SK-N-SH treated with all-trans-retinoic acid at 6 μM for 48 hours (cell line): ENCODE results near the gene SDR42E1.

ENCODE experiments used
- ATAC-seq: fragments of 200-7000 bp; cut with Tn5 transposase; 3 replicates; pipeline ENCODE4 v1.9.1; 2020; ENCODE audit warnings: mild to moderate bottlenecking, moderate library complexity
- ARNTL ChIP-seq: fragments of 450-650 bp; formaldehyde crosslinking; IDR thresholded peaks from 2 replicates; pipeline ENCODE4 v1.5.0; 2020; ENCODE audit warnings: low read depth, mild to moderate bottlenecking, moderate library complexity, borderline replicate concordance
- BACH2 ChIP-seq: fragments of 250-450 bp; sonication (Bioruptor Pico); IDR thresholded peaks from 2 replicates; pipeline ENCODE4 v1.9.0; 2021; ENCODE audit warnings: mild to moderate bottlenecking, borderline replicate concordance
- CSDC2 ChIP-seq: fragments of 250-450 bp; sonication (Bioruptor Pico); IDR thresholded peaks from 2 replicates; pipeline ENCODE4 v1.5.0; 2020; ENCODE audit warnings: mild to moderate bottlenecking, moderate library complexity
- GLIS3 ChIP-seq: fragments of 250-450 bp; sonication (Bioruptor Pico); IDR thresholded peaks from 2 replicates; pipeline ENCODE4 v1.5.0; 2020; ENCODE audit warnings: mild to moderate bottlenecking, moderate library complexity
- ISL1 ChIP-seq: fragments of 250-450 bp; sonication (Bioruptor Pico); IDR thresholded peaks from 2 replicates; pipeline ENCODE4 v2.1.2; 2022; ENCODE audit warnings: mild to moderate bottlenecking, moderate library complexity
- OSR1 ChIP-seq: fragments of 250-450 bp; sonication (Bioruptor Pico); IDR thresholded peaks from 2 replicates; pipeline ENCODE4 v1.8.0; 2022; ENCODE audit warnings: moderate library complexity, mild to moderate bottlenecking, inconsistent platforms
- PPARA ChIP-seq: fragments of 250-450 bp; sonication (Bioruptor Pico); IDR thresholded peaks from 2 replicates; pipeline ENCODE4 v1.5.0; 2020; ENCODE audit warnings: mild to moderate bottlenecking, borderline replicate concordance
- RARB ChIP-seq: fragments of 250-450 bp; sonication (Bioruptor Pico); IDR thresholded peaks from 2 replicates; pipeline ENCODE4 v1.8.0; 2021; ENCODE audit warnings: mild to moderate bottlenecking, moderate library complexity
- SNAI2 ChIP-seq: fragments of 250-450 bp; sonication (Bioruptor Pico); IDR thresholded peaks from 2 replicates; pipeline ENCODE4 v1.5.0; 2020; ENCODE audit warnings: mild to moderate bottlenecking, moderate library complexity
- TCF4 ChIP-seq: fragments of 250-450 bp; sonication (Bioruptor Pico); IDR thresholded peaks from 2 replicates; pipeline ENCODE4 v1.8.0; 2021; ENCODE audit warnings: mild to moderate bottlenecking, moderate library complexity, borderline replicate concordance
- ZC3H10 ChIP-seq: fragments of 250-450 bp; sonication (Bioruptor Pico); IDR thresholded peaks from 2 replicates; pipeline ENCODE4 v1.5.1; 2021; ENCODE audit warnings: mild to moderate bottlenecking, moderate library complexity
- ZFP3 ChIP-seq: fragments of 250-450 bp; sonication (Bioruptor Pico); IDR thresholded peaks from 2 replicates; pipeline ENCODE4 v1.5.0; 2020; ENCODE audit warnings: mild to moderate bottlenecking, moderate library complexity
- ZFP30 ChIP-seq: fragments of 450-650 bp; formaldehyde crosslinking; IDR thresholded peaks from 2 replicates; pipeline ENCODE4 v1.5.0; 2022; ENCODE audit warnings: mild to moderate bottlenecking, moderate library complexity
- ZNF565 ChIP-seq: fragments of 450-650 bp; formaldehyde crosslinking; conservative IDR thresholded peaks from 2 replicates; pipeline ENCODE4 v1.5.0; 2020; ENCODE audit warnings: low read depth, mild to moderate bottlenecking, moderate library complexity
- ZNF70 ChIP-seq: fragments of 450-650 bp; formaldehyde crosslinking; IDR thresholded peaks from 2 replicates; pipeline ENCODE4 v1.5.0; 2020; ENCODE audit warnings: mild to moderate bottlenecking, moderate library complexity
- ZNF8 ChIP-seq: fragments of 450-650 bp; formaldehyde crosslinking; IDR thresholded peaks from 2 replicates; pipeline ENCODE4 v1.5.0; 2020; ENCODE audit warnings: mild to moderate bottlenecking, moderate library complexity
- TF ChIP-seq, protein P1 (sequence below): fragments of 250-450 bp; sonication (Bioruptor Pico); IDR thresholded peaks from 2 replicates; pipeline ENCODE4 v1.8.0; 2020; ENCODE audit warnings: mild to moderate bottlenecking, moderate library complexity, borderline replicate concordance
- TF ChIP-seq, protein P2 (sequence below): fragments of 250-450 bp; sonication (Bioruptor Pico); IDR thresholded peaks from 2 replicates; pipeline ENCODE4 v1.5.1; 2020; ENCODE audit warnings: low read depth, mild to moderate bottlenecking, moderate library complexity
- TF ChIP-seq, protein P3 (sequence below): fragments of 250-450 bp; sonication (Bioruptor Pico); IDR thresholded peaks from 2 replicates; pipeline ENCODE4 v1.5.1; 2021; ENCODE audit warnings: mild to moderate bottlenecking, moderate library complexity
- TF ChIP-seq, protein P4 (sequence below): fragments of 250-450 bp; sonication (Bioruptor Pico); IDR thresholded peaks from 2 replicates; pipeline ENCODE4 v1.8.0; 2021; ENCODE audit warnings: low read depth, mild to moderate bottlenecking, moderate library complexity, borderline replicate concordance
- TF ChIP-seq, protein P5 (sequence below): fragments of 250-450 bp; sonication (Bioruptor Pico); IDR thresholded peaks from 2 replicates; pipeline ENCODE4 v1.5.0; 2020; ENCODE audit warnings: mild to moderate bottlenecking, moderate library complexity

The SDR42E1 gene

DNA sequence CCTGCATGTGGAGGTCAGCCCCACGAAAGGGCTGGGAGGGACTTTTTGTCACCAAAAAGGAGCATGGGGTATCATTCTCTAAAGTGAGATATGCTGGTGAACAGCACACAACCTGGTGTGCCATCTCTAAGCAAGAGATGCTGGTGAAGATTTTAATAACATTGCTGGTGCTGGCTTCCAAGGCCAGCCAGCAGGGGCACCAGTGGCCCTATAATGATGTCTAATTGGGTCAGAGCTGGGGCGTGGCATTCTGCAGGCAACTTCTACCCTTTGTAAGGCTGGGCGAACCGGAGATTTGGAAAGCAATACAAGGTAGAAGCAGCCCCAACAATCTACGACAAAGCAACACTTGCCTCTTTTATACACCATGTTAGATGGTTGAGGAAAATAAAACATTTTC is 16.8 kb downstream of the SDR42E1 start (continued):
- TF ChIP-seq, protein P1, sequence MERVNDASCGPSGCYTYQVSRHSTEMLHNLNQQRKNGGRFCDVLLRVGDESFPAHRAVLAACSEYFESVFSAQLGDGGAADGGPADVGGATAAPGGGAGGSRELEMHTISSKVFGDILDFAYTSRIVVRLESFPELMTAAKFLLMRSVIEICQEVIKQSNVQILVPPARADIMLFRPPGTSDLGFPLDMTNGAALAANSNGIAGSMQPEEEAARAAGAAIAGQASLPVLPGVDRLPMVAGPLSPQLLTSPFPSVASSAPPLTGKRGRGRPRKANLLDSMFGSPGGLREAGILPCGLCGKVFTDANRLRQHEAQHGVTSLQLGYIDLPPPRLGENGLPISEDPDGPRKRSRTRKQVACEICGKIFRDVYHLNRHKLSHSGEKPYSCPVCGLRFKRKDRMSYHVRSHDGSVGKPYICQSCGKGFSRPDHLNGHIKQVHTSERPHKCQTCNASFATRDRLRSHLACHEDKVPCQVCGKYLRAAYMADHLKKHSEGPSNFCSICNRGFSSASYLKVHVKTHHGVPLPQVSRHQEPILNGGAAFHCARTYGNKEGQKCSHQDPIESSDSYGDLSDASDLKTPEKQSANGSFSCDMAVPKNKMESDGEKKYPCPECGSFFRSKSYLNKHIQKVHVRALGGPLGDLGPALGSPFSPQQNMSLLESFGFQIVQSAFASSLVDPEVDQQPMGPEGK (CRISPR knock-in tag) = no peak
- TF ChIP-seq SNAI2 (CRISPR knock-in tag) (no peak), GLIS3 (CRISPR knock-in tag) (no peak), OSR1 (CRISPR knock-in tag) (no peak), ZNF8 (CRISPR knock-in tag) (no peak)
- TF ChIP-seq, protein P2, sequence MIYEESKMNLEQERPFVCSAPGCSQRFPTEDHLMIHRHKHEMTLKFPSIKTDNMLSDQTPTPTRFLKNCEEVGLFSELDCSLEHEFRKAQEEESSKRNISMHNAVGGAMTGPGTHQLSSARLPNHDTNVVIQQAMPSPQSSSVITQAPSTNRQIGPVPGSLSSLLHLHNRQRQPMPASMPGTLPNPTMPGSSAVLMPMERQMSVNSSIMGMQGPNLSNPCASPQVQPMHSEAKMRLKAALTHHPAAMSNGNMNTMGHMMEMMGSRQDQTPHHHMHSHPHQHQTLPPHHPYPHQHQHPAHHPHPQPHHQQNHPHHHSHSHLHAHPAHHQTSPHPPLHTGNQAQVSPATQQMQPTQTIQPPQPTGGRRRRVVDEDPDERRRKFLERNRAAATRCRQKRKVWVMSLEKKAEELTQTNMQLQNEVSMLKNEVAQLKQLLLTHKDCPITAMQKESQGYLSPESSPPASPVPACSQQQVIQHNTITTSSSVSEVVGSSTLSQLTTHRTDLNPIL (CRISPR knock-in tag) = no peak

DNA sequence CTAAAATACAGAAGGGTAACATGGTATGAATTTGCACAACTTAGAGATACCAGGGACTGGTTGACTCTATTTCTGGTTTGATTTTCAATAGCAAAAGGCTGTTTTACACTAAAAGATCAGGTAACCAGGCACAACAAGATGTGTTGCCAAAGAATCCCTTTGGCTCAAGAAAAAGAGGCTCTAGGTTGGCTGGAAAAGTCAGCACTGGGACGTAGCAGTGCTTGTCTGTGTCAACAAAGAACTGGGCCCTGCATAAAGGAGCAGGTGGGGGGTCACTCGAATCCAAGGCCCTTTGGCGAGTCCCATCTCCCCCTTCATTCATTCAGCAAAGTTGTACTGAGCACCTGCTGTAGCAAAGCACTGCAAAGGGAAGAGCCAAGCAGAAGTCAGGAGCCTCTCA is 18.4 kb downstream of the SDR42E1 start:
- no peak for TF ChIP-seq ZFP30 (CRISPR knock-in tag)
- TF ChIP-seq BACH2 (CRISPR knock-in tag) = no peak
- TF ChIP-seq, protein P2 (CRISPR knock-in tag) = no peak
- TF ChIP-seq ZC3H10 (CRISPR knock-in tag) = no peak
- TF ChIP-seq SNAI2 (CRISPR knock-in tag) = no peak
- no peak for ATAC-seq

DNA sequence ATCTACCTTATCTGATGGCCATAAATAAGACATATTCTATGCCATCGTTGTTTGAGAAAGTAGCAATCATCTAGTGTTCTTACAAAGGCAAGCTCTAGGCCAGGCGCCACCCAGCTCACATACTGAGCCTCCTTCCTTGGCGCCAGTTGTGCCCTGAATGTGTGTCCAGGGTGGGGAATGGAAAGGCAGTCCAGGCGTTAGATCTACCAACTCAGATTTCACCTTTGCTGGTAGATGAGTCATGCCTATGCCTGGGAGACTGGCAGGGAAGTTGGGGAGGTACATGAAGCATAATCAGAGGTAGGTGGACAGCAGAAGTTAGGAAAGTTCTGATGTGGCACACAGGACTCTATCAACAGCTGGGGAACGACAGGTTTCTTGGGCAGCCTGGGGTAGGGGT is 23.6 kb downstream of the SDR42E1 start:
- TF ChIP-seq TCF4 (CRISPR knock-in tag) (no peak), SNAI2 (CRISPR knock-in tag) (no peak), ZFP30 (CRISPR knock-in tag) (no peak), ZNF70 (no peak), PPARA (CRISPR knock-in tag) (no peak), OSR1 (CRISPR knock-in tag) (no peak)
- ATAC-seq = no peak

DNA sequence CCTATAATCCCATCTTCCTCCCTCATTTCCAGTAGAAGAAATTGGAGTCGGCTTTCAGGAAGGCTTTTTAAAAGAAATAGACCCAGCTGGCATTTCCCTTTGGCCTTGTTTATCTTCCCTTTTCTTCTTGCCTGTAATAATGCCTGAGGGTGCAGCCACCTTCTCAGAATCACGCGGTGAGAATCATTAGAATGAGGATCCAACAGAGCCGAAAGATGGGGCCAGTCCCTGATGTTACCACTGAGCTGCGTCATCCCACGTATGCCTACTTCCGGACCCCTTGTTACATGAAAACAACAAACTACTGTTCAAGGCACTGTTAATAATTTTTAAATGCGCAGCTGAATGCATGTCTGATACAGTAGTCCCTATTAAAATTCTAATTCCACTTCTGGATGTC is 24.1 kb downstream of the SDR42E1 start:
- no peak for ATAC-seq
- TF ChIP-seq ZFP30 (CRISPR knock-in tag) (no peak), GLIS3 (CRISPR knock-in tag) (no peak), BACH2 (CRISPR knock-in tag) (no peak), OSR1 (CRISPR knock-in tag) (no peak), TCF4 (CRISPR knock-in tag) (no peak), CSDC2 (no peak), RARB (CRISPR knock-in tag) (no peak), PPARA (CRISPR knock-in tag) (no peak), ZNF70 (no peak), ISL1 (CRISPR knock-in tag) (no peak), ZFP3 (CRISPR knock-in tag) (no peak), ARNTL (CRISPR knock-in tag) (no peak), ZNF565 (CRISPR knock-in tag) (no peak), ZNF8 (CRISPR knock-in tag) (no peak)
- TF ChIP-seq, protein P2 (CRISPR knock-in tag) = no peak
- TF ChIP-seq, protein P3, sequence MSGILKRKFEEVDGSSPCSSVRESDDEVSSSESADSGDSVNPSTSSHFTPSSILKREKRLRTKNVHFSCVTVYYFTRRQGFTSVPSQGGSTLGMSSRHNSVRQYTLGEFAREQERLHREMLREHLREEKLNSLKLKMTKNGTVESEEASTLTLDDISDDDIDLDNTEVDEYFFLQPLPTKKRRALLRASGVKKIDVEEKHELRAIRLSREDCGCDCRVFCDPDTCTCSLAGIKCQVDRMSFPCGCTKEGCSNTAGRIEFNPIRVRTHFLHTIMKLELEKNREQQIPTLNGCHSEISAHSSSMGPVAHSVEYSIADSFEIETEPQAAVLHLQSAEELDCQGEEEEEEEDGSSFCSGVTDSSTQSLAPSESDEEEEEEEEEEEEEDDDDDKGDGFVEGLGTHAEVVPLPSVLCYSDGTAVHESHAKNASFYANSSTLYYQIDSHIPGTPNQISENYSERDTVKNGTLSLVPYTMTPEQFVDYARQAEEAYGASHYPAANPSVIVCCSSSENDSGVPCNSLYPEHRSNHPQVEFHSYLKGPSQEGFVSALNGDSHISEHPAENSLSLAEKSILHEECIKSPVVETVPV (CRISPR knock-in tag) = no peak
- TF ChIP-seq, protein P4, sequence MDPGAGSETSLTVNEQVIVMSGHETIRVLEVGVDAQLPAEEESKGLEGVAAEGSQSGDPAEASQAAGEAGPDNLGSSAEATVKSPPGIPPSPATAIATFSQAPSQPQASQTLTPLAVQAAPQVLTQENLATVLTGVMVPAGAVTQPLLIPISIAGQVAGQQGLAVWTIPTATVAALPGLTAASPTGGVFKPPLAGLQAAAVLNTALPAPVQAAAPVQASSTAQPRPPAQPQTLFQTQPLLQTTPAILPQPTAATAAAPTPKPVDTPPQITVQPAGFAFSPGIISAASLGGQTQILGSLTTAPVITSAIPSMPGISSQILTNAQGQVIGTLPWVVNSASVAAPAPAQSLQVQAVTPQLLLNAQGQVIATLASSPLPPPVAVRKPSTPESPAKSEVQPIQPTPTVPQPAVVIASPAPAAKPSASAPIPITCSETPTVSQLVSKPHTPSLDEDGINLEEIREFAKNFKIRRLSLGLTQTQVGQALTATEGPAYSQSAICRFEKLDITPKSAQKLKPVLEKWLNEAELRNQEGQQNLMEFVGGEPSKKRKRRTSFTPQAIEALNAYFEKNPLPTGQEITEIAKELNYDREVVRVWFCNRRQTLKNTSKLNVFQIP = no peak
- TF ChIP-seq, protein P5, sequence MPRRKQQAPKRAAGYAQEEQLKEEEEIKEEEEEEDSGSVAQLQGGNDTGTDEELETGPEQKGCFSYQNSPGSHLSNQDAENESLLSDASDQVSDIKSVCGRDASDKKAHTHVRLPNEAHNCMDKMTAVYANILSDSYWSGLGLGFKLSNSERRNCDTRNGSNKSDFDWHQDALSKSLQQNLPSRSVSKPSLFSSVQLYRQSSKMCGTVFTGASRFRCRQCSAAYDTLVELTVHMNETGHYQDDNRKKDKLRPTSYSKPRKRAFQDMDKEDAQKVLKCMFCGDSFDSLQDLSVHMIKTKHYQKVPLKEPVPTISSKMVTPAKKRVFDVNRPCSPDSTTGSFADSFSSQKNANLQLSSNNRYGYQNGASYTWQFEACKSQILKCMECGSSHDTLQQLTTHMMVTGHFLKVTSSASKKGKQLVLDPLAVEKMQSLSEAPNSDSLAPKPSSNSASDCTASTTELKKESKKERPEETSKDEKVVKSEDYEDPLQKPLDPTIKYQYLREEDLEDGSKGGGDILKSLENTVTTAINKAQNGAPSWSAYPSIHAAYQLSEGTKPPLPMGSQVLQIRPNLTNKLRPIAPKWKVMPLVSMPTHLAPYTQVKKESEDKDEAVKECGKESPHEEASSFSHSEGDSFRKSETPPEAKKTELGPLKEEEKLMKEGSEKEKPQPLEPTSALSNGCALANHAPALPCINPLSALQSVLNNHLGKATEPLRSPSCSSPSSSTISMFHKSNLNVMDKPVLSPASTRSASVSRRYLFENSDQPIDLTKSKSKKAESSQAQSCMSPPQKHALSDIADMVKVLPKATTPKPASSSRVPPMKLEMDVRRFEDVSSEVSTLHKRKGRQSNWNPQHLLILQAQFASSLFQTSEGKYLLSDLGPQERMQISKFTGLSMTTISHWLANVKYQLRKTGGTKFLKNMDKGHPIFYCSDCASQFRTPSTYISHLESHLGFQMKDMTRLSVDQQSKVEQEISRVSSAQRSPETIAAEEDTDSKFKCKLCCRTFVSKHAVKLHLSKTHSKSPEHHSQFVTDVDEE (CRISPR knock-in tag) = no peak
- TF ChIP-seq, protein P1 (CRISPR knock-in tag) = no peak
